Measurements from ENCODE around the gene MSRB3. TPM values are rescaled to one million over a fixed set of nuclear protein-coding genes. Genes with fewer than 3 reads are reported as not detected.

Gene MSRB3
- total RNA-seq, 1 donor from 2014 or later: 3.7 TPM

- Mint-ChIP-seq H3K4me3 (no peak overlapping the region), H3K4me1 (no peaks in the 10 kb centered on the region), H3K27me3 (ENCODE audit: insufficient read depth, low read depth) (no peaks in the 10 kb centered on the region), H3K9me3 (peaks cover 5% of the 10 kb centered on the region), H3K27ac (no peak overlapping the region), H3K36me3 (no peaks in the 10 kb centered on the region)
- TF ChIP-seq EZH2 (IDR thresholded peaks at IDR 0.05) (no peak), EZH2phosphoT487 (IDR thresholded peaks at IDR 0.05) (no peak), CTCF (IDR thresholded peaks at IDR 0.05) (no peak)
- Histone ChIP-seq H4K20me1 (ENCODE audit: low read depth) (no peaks in the 10 kb centered on the region), H3K27me3 (no peaks in the 10 kb centered on the region), H3K9me3 (ENCODE audit: low read depth) (no peaks in the 10 kb centered on the region), H3K27ac (no peak overlapping the region), H3K79me2 (ENCODE audit: low read depth) (no peaks in the 10 kb centered on the region), H3K4me3 (no peak overlapping the region), H2AFZ (replicated peaks) (no peak overlapping the region), H3F3A (ENCODE audit: low read depth) (no peaks in the 10 kb centered on the region), H3K4me1 (no peaks in the 10 kb centered on the region), H3K9ac (no peak overlapping the region), H3K36me3 (no peaks in the 10 kb centered on the region), H3K4me2 (no peak overlapping the region)
- DNase-seq (ENCODE audit: low spot score): no peak
Measured at GRCh38 chr12:65444996-65445395, 166.5 kb downstream of the MSRB3 start.

- H3K9me3 ChIP-seq (ENCODE audit: low read depth): no peaks in the 10 kb centered on the region
- H3K27me3 ChIP-seq: no peaks in the 10 kb centered on the region
- no peak overlapping the region for H3K27ac Mint-ChIP-seq
- H3K79me2 ChIP-seq (ENCODE audit: low read depth): no peaks in the 10 kb centered on the region
- H4K20me1 ChIP-seq (ENCODE audit: low read depth): no peaks in the 10 kb centered on the region
- DNase-seq (ENCODE audit: low spot score): no peak
- H3K4me3 ChIP-seq: no peak overlapping the region
- no peaks in the 10 kb centered on the region for H3K27me3 Mint-ChIP-seq (ENCODE audit: insufficient read depth, low read depth)
- no peaks in the 10 kb centered on the region for H3K36me3 ChIP-seq
- TF ChIP-seq CTCF (IDR thresholded peaks at IDR 0.05): no peak
- TF ChIP-seq EZH2phosphoT487 (IDR thresholded peaks at IDR 0.05): no peak
- no peak for TF ChIP-seq EZH2 (IDR thresholded peaks at IDR 0.05)
- H3K4me1 Mint-ChIP-seq: peaks cover 7% of the 10 kb centered on the region
- no peak overlapping the region for H3K4me2 ChIP-seq
- H3K4me3 Mint-ChIP-seq: no peak overlapping the region
- no peaks in the 10 kb centered on the region for H3K4me1 ChIP-seq
- no peaks in the 10 kb centered on the region for H3F3A ChIP-seq (ENCODE audit: low read depth)
- no peaks in the 10 kb centered on the region for H3K36me3 Mint-ChIP-seq
- peaks cover 5% of the 10 kb centered on the region for H3K9me3 Mint-ChIP-seq
- H3K27ac ChIP-seq: no peak overlapping the region
- no peak overlapping the region for H2AFZ ChIP-seq (replicated peaks)
- H3K9ac ChIP-seq: no peak overlapping the region
Measured at GRCh38 chr12:65446901-65447300, 168.4 kb downstream of the MSRB3 start.

- Mint-ChIP-seq H3K4me3 (no peak overlapping the region), H3K27me3 (ENCODE audit: insufficient read depth, low read depth) (no peaks in the 10 kb centered on the region), H3K4me1 (peaks cover 7% of the 10 kb centered on the region), H3K27ac (no peak overlapping the region), H3K9me3 (no peaks in the 10 kb centered on the region), H3K36me3 (no peaks in the 10 kb centered on the region)
- no peak overlapping the region for H3K4me2 ChIP-seq
- no peaks in the 10 kb centered on the region for H3K79me2 ChIP-seq (ENCODE audit: low read depth)
- H3K9ac ChIP-seq: no peak overlapping the region
- no peaks in the 10 kb centered on the region for H3K27me3 ChIP-seq
- no peak for TF ChIP-seq EZH2 (IDR thresholded peaks at IDR 0.05)
- TF ChIP-seq CTCF (IDR thresholded peaks at IDR 0.05): no peak
- TF ChIP-seq EZH2phosphoT487 (IDR thresholded peaks at IDR 0.05): no peak
- H3K9me3 ChIP-seq (ENCODE audit: low read depth): no peaks in the 10 kb centered on the region
- no peaks in the 10 kb centered on the region for H4K20me1 ChIP-seq (ENCODE audit: low read depth)
- H3K27ac ChIP-seq: no peak overlapping the region
- DNase-seq (ENCODE audit: low spot score): no peak
- H3K36me3 ChIP-seq: no peaks in the 10 kb centered on the region
- H3K4me1 ChIP-seq: no peaks in the 10 kb centered on the region
- no peaks in the 10 kb centered on the region for H3F3A ChIP-seq (ENCODE audit: low read depth)
- no peak overlapping the region for H2AFZ ChIP-seq (replicated peaks)
- H3K4me3 ChIP-seq: no peak overlapping the region
Measured at GRCh38 chr12:65449400-65449799, 170.9 kb downstream of the MSRB3 start.
